K562 (cell line): ENCODE measurements around the gene UGT1A9. TPM values are rescaled to one million over a fixed set of nuclear protein-coding genes. Genes with fewer than 3 reads are reported as not detected.

Experiments used
- ATAC-seq: fragments of 200-7000 bp; cut with Tn5 transposase; 3 replicates; pipeline ENCODE4 v1.9.1; 2020; ENCODE audit warnings: moderate library complexity
- BruUV-seq: library from RNA; stranded (reverse); fragments of 400-500 nt; replicated peaks from 2 replicates; lab custom pipeline; 2021; lab: Mats Ljungman, UMichigan
- CTCF ChIA-PET: fragments of 300-600 bp; formaldehyde crosslinking; extraction: SDS; loops from one replicate; lab custom pipeline; 2021; ENCODE audit warnings: low intra/inter-chr PET ratio; lab: Yijun Ruan, JAX
- POLR2A ChIA-PET: fragments of 300-600, 350-650 bp; sonication (Branson Sonifier 250); formaldehyde crosslinking; extraction: SDS; loops from one replicate; lab custom pipeline; 2021; ENCODE audit warnings: antibody characterized with exemption, inconsistent platforms; lab: Yijun Ruan, JAX
- DNase-seq, 4 experiments: peaks; one replicate each; pipeline versions ENCODE4 v3.0.0 to v3.0.0-alpha.2; 2011 to 2018; ENCODE audit warnings: low spot score in 3 of 4, mixed read lengths in 3 of 4; ENCODE audit errors: extremely low read depth in 1 of 4
- FAIRE-seq: peaks from 2 replicates; lab custom pipeline; 2011; peaks lifted over from hg19 to GRCh38; lab: Jason Lieb, UNC
- H2AFZ ChIP-seq: 2 replicates; pipeline ENCODE4 v1.6.0; 2011; ENCODE audit warnings: low read depth, low read length, control low read depth, inconsistent platforms
- H3K27ac ChIP-seq: fragments of 200-600 bp; 3 replicates; pipeline ENCODE4 v1.8.0; 2011; ENCODE audit warnings: low read depth, mild to moderate bottlenecking, control low read depth, inconsistent platforms, low read length, moderate library complexity, mixed read lengths; ENCODE audit errors: extremely low read depth
- H3K27me3 ChIP-seq, 2 experiments: fragments of 300-600 bp in 1 of 2; 2 replicates in 1 of 2; 3 replicates in 1 of 2; pipeline versions ENCODE4 v1.6.0 to v1.8.0; 2011; ENCODE audit warnings: inconsistent platforms in 2 of 2, low read length in 2 of 2, mild to moderate bottlenecking in 1 of 2, mixed read lengths in 1 of 2, moderate library complexity in 1 of 2; ENCODE audit not compliant: control insufficient read depth in 2 of 2, insufficient read depth in 2 of 2
- H3K36me3 ChIP-seq: fragments of 300-600 bp; 3 replicates; pipeline ENCODE4 v1.8.0; 2011; ENCODE audit warnings: mild to moderate bottlenecking, low read length, inconsistent platforms; ENCODE audit not compliant: control insufficient read depth, insufficient read depth
- H3K4me1 ChIP-seq, 2 experiments: fragments of 200-600 bp in 1 of 2; replicated peaks in 1 of 2; 2 replicates in 1 of 2; 3 replicates in 1 of 2; pipeline versions ENCODE4 v1.5.1 to v1.8.0; 2011; ENCODE audit warnings: inconsistent platforms in 2 of 2, low read length in 2 of 2, mild to moderate bottlenecking in 1 of 2, mixed read lengths in 1 of 2, moderate library complexity in 1 of 2; ENCODE audit not compliant: control insufficient read depth in 2 of 2, insufficient read depth in 2 of 2
- H3K4me2 ChIP-seq: 2 replicates; pipeline ENCODE4 v1.6.1; 2011; ENCODE audit warnings: low read length, control low read depth, inconsistent platforms, mixed read lengths; ENCODE audit not compliant: insufficient read depth
- H3K4me3 ChIP-seq: fragments of 200-600 bp; sonication (generic), shearing (Covaris generic); 2 replicates; pipeline ENCODE4 v1.5.1; 2016; ENCODE audit warnings: control low read depth, inconsistent platforms
- H3K79me2 ChIP-seq: fragments of 200-600 bp; 3 replicates; pipeline ENCODE4 v1.8.0; 2011; ENCODE audit warnings: low read length, inconsistent platforms; ENCODE audit not compliant: control insufficient read depth, insufficient read depth
- H3K9ac ChIP-seq, 2 experiments: 2 replicates each; pipeline versions ENCODE4 v1.6.0 to v1.6.1; 2011; ENCODE audit warnings: low read depth in 2 of 2, low read length in 2 of 2, control low read depth in 1 of 2, inconsistent platforms in 1 of 2, mild to moderate bottlenecking in 1 of 2, mixed read lengths in 1 of 2; ENCODE audit not compliant: insufficient read depth in 1 of 2
- H3K9me1 ChIP-seq: one replicate; pipeline ENCODE4 v1.6.0; 2011; ENCODE audit warnings: inconsistent platforms, mild to moderate bottlenecking, low read length, moderate library complexity; ENCODE audit not compliant: control insufficient read depth, insufficient read depth
- H3K9me3 ChIP-seq: replicated peaks from 2 replicates; pipeline ENCODE4 v1.5.1; 2011; ENCODE audit warnings: low read depth, low read length, inconsistent platforms; ENCODE audit not compliant: control insufficient read depth, insufficient read depth
- H4K20me1 ChIP-seq: replicated peaks from 2 replicates; pipeline ENCODE4 v1.6.1; 2011; ENCODE audit warnings: low read length, inconsistent platforms, mixed read lengths; ENCODE audit not compliant: control insufficient read depth, insufficient read depth
- CHD2 ChIP-seq: IDR thresholded peaks from 2 replicates; pipeline ENCODE4 v1.6.1; 2011; ENCODE audit warnings: low read depth, low read length
- POLR2A ChIP-seq: fragments of 450-650 bp; conservative IDR thresholded peaks from 2 replicates; pipeline ENCODE4 v1.6.1; 2016
- TEAD2 ChIP-seq: fragments of 450-650 bp; IDR thresholded peaks from 2 replicates; pipeline ENCODE4 v1.6.1; 2016; ENCODE audit warnings: missing genetic modification characterization, control low read depth, missing compliant biosample characterization
- USF2 ChIP-seq: sonication (generic); formaldehyde crosslinking; IDR thresholded peaks from 2 replicates; pipeline ENCODE4 v1.5.0; 2020; ENCODE audit warnings: missing genetic modification reagents
- YBX1 ChIP-seq: fragments of 450-650 bp; IDR thresholded peaks from 2 replicates; pipeline ENCODE4 v1.7.1; 2016; ENCODE audit warnings: mild to moderate bottlenecking
- WGBS: fragments of 100-300 bp; shearing (Covaris generic); methylation state at CpG from one replicate; pipeline ENCODE4 v1.1.6; 2016; ENCODE audit warnings: low coverage, mixed read lengths; ENCODE audit not compliant: insufficient coverage; ENCODE audit errors: missing lambda C conversion rate; 5-methylcytosine and 5-hydroxymethylcytosine counted together
- in situ Hi-C: fragments of 300-500 bp; cut with MboI; formaldehyde crosslinking; loops from 4 replicates; pipeline ENCODE4 v1.15.0; 2018; ENCODE audit warnings: inconsistent platforms, mixed read lengths
- intact Hi-C: fragments of 100-400 bp; cut with micrococcal nuclease; formaldehyde crosslinking; loops from 2 replicates; pipeline ENCODE4 v1.14.2; 2022
- polyA plus RNA-seq, 8 experiments: library from polyadenylated mRNA; depleted of rRNA in 4 of 8; stranded (reverse) in 5 of 8; unstranded in 3 of 8; fragments of >200 nt; fragmentation: Nextera tagmentation in 2 of 8; fragmentation: Illumina TruSeq in 1 of 8; extraction: Ambion mirVana in 2 of 8; extraction: Trizol in 1 of 8; gene quantifications; 2 replicates each; pipeline versions ENCODE4 v1.2.1 to v1.2.3, GENCODE V29; 2011 to 2014; ENCODE audit warnings: inconsistent platforms in 1 of 8, missing spikeins in 1 of 8
- total RNA-seq, 7 experiments: library from RNA; depleted of rRNA in 6 of 7; stranded (reverse); fragments of >200 nt in 6 of 7; fragmentation: Illumina TruSeq in 2 of 7; extraction: Trizol in 2 of 7; gene quantifications; 2 replicates each; pipeline versions ENCODE4 v1.2.1 to v1.2.3, GENCODE V29; 2011 to 2021; ENCODE audit warnings: low replicate concordance in 1 of 7

Gene UGT1A9
- total and polyA plus RNA-seq, 9 of the 15 experiments (the other 6 are each of a cell fraction or from before 2014, with no cell fraction given), result 0.09 TPM; not detected in 8

DNA sequence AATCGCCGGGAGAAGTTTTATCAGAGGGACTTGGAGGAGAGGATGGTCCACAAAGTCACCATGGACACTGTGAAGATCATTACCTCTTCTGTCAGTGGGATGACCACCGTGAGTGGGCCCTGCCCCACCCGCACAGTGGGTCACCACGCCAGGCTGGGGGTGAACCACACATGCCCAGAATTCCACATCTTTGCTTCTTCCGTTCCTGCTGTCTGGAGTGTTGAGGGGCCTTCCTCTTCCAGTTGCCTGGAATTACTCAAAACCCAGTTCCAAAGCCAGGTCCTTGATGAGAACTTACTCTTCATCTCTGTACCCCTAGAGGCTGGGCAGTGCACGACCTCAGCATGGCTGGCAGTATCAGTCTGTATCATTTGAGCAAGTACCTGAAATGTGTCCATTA is 128.5 kb downstream of the UGT1A9 start:
- DNase-seq (no peak), FAIRE-seq (no peak), ATAC-seq (no peak)
- TF ChIP-seq USF2 (CRISPR knock-in tag) (no peak), TEAD2 (tag) (no peak), CHD2 (no peak), YBX1 (no peak), POLR2A (no peak)
- H3K9ac ChIP-seq, result no peak overlapping the region
- no peaks in the 10 kb centered on the region for H3K9me3 ChIP-seq
- no peak overlapping the region for H3K27ac ChIP-seq
- H3K27me3 ChIP-seq, result peaks cover 0 to 6% of the 10 kb centered on the region in 2 experiments; a peak in 2 of 5 replicates
- WGBS, result 0% methylated on average over 7 of the region's 7 CpGs
- ChIA-PET CTCF (no interaction called here), POLR2A (no interaction called here)
- in situ Hi-C loops (no loop called here), intact Hi-C loops (no loop called here)
- H4K20me1 ChIP-seq, result no peaks in the 10 kb centered on the region
- no peaks in the 10 kb centered on the region; a peak in 1 of 5 replicates for H3K4me1 ChIP-seq
- no peak overlapping the region for H3K4me3 ChIP-seq
- H3K4me2 ChIP-seq, result no peak overlapping the region
- H3K9me1 ChIP-seq, result no peaks in the 10 kb centered on the region
- H3K79me2 ChIP-seq, result no peaks in the 10 kb centered on the region
- no TSS peak for BruUV-seq
- H2AFZ ChIP-seq, result no peak overlapping the region
- no peaks in the 10 kb centered on the region for H3K36me3 ChIP-seq
